OCI-LY1 (cell line): ENCODE measurements around the gene CARD8.
"Not testable (repeated sequence)": the region's sequence is repeated elsewhere in the genome, so short reads cannot be mapped to it uniquely, and the experiment has no call there.

ENCODE experiments used
- H2AFZ ChIP-seq: fragments of 200-600 bp; sonication (generic), shearing (Covaris generic); 2 replicates; pipeline ENCODE4 v1.6.0; 2014; ENCODE audit warnings: antibody characterized with exemption, mild to moderate bottlenecking, low read length
- H3F3A ChIP-seq: fragments of 200-600 bp; sonication (generic), shearing (Covaris generic); 2 replicates; pipeline ENCODE4 v1.6.0; 2014; ENCODE audit warnings: mild to moderate bottlenecking, antibody characterized with exemption, low read length, moderate library complexity; ENCODE audit not compliant: insufficient read depth
- H3K27ac ChIP-seq: fragments of 200-600 bp; sonication (generic); 2 replicates; pipeline ENCODE4 v1.5.1; 2014; ENCODE audit warnings: low read length, mixed run types, mild to moderate bottlenecking, low read depth; ENCODE audit not compliant: poor library complexity, severe bottlenecking
- H3K27me3 ChIP-seq: fragments of 200-600 bp; sonication (generic); 2 replicates; pipeline ENCODE4 v1.6.0; 2014; ENCODE audit warnings: antibody characterized with exemption, mild to moderate bottlenecking, low read length, moderate library complexity; ENCODE audit not compliant: insufficient read depth
- H3K36me3 ChIP-seq: fragments of 200-600 bp; sonication (generic); 2 replicates; pipeline ENCODE4 v1.6.1; 2014; ENCODE audit warnings: mild to moderate bottlenecking, antibody characterized with exemption, low read length, moderate library complexity, mixed read lengths; ENCODE audit not compliant: insufficient read depth
- H3K4me1 ChIP-seq: fragments of 200-600 bp; sonication (generic); 2 replicates; pipeline ENCODE4 v1.5.1; 2014; ENCODE audit warnings: mild to moderate bottlenecking, low read length, moderate library complexity; ENCODE audit not compliant: insufficient read depth, severe bottlenecking
- H3K4me2 ChIP-seq: fragments of 200-600 bp; sonication (generic), shearing (Covaris generic); 2 replicates; pipeline ENCODE4 v1.6.1; 2014; ENCODE audit warnings: low read length
- H3K4me3 ChIP-seq: fragments of 200-600 bp; sonication (generic); 2 replicates; pipeline ENCODE4 v1.5.1; 2014; ENCODE audit warnings: low read length, low read depth, mild to moderate bottlenecking, mixed read lengths; ENCODE audit not compliant: poor library complexity, severe bottlenecking
- H3K79me2 ChIP-seq: fragments of 200-600 bp; shearing (Covaris generic); 2 replicates; pipeline ENCODE4 v1.6.1; 2016; ENCODE audit warnings: mixed run types, low read length, mixed read lengths; ENCODE audit not compliant: insufficient read depth
- H3K9ac ChIP-seq: fragments of 200-600 bp; sonication (generic), shearing (Covaris generic); 2 replicates; pipeline ENCODE4 v1.6.1; 2014; ENCODE audit warnings: mild to moderate bottlenecking, low read length, mixed read lengths
- H3K9me2 ChIP-seq: fragments of 200-600 bp; sonication (generic), shearing (Covaris generic); 2 replicates; pipeline ENCODE4 v1.6.1; 2014; ENCODE audit warnings: low read depth, mild to moderate bottlenecking, low read length, mixed read lengths
- H3K9me3 ChIP-seq: fragments of 200-600 bp; shearing (Covaris generic); 2 replicates; pipeline ENCODE4 v1.6.1; 2014; ENCODE audit warnings: low read length, mixed read lengths
- H4K20me1 ChIP-seq: fragments of 200-600 bp; sonication (generic), shearing (Covaris generic); 2 replicates; pipeline ENCODE4 v1.6.0; 2016; ENCODE audit warnings: mild to moderate bottlenecking, low read length; ENCODE audit not compliant: insufficient read depth
- EZH2 ChIP-seq: fragments of 200-600 bp; sonication (generic), shearing (Covaris generic); IDR thresholded peaks from 2 replicates; pipeline ENCODE4 v1.8.0; 2017; ENCODE audit warnings: borderline replicate concordance, mixed run types, mild to moderate bottlenecking, antibody characterized with exemption, low read length, moderate library complexity, mixed read lengths
- TF ChIP-seq, protein P1 (sequence below): fragments of 200-600 bp; sonication (generic), shearing (Covaris generic); IDR thresholded peaks from 2 replicates; pipeline ENCODE4 v1.5.1; 2017; ENCODE audit warnings: mild to moderate bottlenecking, antibody characterized with exemption, low read length, moderate library complexity, mixed read lengths

CARD8 gene

DNA sequence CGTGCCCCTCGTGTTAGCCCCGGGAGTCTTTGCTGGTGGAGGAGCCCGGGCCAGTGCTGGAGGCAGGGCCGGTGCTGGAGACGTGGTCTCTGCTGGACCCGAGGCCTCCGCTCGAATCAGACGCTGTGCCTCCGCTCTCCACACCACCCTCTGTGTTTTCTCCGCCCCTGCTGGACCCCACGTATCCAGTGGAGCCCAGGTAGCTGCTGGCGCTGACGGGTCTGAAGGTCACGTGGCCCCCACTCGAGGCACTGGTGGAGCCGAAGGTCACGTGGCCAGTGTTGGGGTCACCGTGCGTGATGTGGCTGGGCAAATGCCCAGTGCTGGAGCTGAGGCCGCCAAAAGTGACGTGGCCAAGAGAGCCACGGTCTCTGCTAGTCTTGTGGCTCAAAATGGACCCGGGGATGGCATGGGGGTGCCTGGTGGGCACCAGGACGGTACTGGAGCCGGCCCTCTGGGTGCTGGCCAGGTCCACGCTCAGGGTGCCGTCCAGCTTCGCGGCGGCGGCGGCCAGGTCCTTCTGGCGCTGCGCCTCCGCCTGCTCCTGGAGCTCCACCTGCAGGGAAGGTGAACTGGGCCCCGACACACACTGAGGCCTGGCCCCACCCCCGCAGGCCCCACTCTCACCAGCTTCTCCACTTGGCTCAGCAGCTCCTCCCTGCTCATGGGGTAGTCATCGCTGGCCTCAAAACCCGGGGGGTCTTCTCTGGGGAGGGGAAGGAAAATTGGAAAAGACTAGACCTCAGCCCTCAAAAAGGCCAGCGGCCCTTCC lies 41.4 kb upstream of the CARD8 start:
- no peak overlapping the region for H3K4me2 ChIP-seq
- H3K79me2 ChIP-seq, result no peaks in the 10 kb centered on the region
- H2AFZ ChIP-seq, result no peak overlapping the region
- no peaks in the 10 kb centered on the region for H3K36me3 ChIP-seq
- 0 out of 2 replicates have a peak, but pooled peaks cover under 1% of the 10 kb centered on the region for H3K27me3 ChIP-seq
- no peaks in the 10 kb centered on the region for H3K9me2 ChIP-seq
- TF ChIP-seq, protein P1, sequence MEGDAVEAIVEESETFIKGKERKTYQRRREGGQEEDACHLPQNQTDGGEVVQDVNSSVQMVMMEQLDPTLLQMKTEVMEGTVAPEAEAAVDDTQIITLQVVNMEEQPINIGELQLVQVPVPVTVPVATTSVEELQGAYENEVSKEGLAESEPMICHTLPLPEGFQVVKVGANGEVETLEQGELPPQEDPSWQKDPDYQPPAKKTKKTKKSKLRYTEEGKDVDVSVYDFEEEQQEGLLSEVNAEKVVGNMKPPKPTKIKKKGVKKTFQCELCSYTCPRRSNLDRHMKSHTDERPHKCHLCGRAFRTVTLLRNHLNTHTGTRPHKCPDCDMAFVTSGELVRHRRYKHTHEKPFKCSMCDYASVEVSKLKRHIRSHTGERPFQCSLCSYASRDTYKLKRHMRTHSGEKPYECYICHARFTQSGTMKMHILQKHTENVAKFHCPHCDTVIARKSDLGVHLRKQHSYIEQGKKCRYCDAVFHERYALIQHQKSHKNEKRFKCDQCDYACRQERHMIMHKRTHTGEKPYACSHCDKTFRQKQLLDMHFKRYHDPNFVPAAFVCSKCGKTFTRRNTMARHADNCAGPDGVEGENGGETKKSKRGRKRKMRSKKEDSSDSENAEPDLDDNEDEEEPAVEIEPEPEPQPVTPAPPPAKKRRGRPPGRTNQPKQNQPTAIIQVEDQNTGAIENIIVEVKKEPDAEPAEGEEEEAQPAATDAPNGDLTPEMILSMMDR, result no peak
- no peak for TF ChIP-seq EZH2
- H4K20me1 ChIP-seq, result no peaks in the 10 kb centered on the region
- no peaks in the 10 kb centered on the region for H3F3A ChIP-seq
- H3K4me1 ChIP-seq, result no peaks in the 10 kb centered on the region
- no peak overlapping the region for H3K9ac ChIP-seq
- H3K4me3 ChIP-seq, result no peak overlapping the region
- H3K9me3 ChIP-seq, result no peaks in the 10 kb centered on the region
- H3K27ac ChIP-seq, result no peak overlapping the region

DNA sequence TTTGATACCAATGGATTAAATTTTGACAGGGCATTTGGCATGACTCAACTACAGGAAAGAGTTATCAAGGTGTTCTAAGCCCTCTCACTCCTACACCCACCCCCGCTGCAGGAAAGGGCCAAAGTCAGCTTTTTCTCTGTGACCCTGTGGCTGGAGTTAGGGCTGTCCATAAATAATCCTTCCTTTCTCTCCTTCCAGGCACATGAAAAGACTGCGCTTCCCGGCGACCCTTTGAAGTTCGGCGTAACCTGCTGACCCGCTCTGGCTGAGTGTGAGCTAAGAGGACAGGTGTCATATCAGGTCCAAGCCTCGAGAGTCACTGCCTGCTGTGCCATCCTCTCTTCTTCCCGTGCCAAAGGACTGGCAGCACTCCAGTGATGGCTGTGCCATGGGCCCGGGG lies 39.7 kb upstream of the CARD8 start:
- Histone ChIP-seq H3K79me2 (no peaks in the 10 kb centered on the region), H3K4me3 (no peak overlapping the region), H3F3A (no peaks in the 10 kb centered on the region), H3K9ac (no peak overlapping the region), H3K27me3 (no peaks in the 10 kb centered on the region), H3K36me3 (no peaks in the 10 kb centered on the region), H3K9me3 (no peaks in the 10 kb centered on the region), H3K4me2 (no peak overlapping the region), H2AFZ (no peak overlapping the region), H4K20me1 (no peaks in the 10 kb centered on the region), H3K4me1 (peaks cover 7% of the 10 kb centered on the region), H3K27ac (no peak overlapping the region), H3K9me2 (no peaks in the 10 kb centered on the region)
- TF ChIP-seq, protein P1, result no peak
- no peak for TF ChIP-seq EZH2

DNA sequence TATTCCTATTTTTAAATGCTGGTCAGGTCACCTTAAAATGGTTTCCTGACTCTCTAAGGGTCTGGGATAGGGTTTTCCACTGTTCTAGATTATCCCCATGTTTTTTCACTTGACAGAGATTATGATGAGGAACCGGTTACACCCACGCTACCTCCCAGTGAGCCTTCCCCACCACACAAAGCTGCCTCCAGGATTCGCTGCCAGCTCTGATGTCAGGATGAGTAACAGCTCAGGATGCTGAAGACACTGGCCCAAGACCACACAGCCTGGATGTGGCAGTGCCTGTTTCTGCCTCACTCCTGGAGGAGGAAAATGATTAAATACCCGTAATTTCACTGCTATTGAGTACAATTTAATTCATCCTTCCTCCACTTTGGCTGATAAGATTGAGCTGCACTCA lies 37.1 kb upstream of the CARD8 start:
- Histone ChIP-seq H3K36me3 (no peaks in the 10 kb centered on the region), H3K4me1 (peaks cover 7% of the 10 kb centered on the region), H3F3A (no peaks in the 10 kb centered on the region), H3K9ac (no peak overlapping the region), H2AFZ (no peak overlapping the region), H4K20me1 (no peaks in the 10 kb centered on the region), H3K9me2 (no peaks in the 10 kb centered on the region), H3K4me2 (no peak overlapping the region), H3K27me3 (no peaks in the 10 kb centered on the region), H3K27ac (no peak overlapping the region), H3K79me2 (no peaks in the 10 kb centered on the region), H3K4me3 (no peak overlapping the region), H3K9me3 (no peaks in the 10 kb centered on the region)
- TF ChIP-seq EZH2, result no peak
- TF ChIP-seq, protein P1, result no peak

DNA sequence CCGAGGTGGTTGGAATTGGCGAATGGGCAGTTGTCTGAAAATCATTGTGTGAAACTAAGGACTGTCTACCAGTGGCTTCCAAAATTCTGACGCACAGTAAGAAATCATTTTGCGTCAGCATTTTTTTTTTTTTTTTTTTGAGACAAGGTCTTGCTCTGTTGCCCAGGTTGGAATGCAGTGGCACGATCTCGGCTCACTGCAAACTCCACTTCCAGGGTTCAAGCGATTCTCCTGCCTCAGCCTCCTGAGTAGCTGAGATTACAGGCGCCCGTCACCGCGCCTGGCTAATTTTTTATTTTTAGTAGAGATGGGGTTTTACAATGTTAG lies 35.7 kb upstream of the CARD8 start:
- H3K36me3 ChIP-seq, H3K27me3 ChIP-seq: not testable (repeated sequence)
- peak overlapping the region; percentile 55 for H3K4me3 ChIP-seq

More for the DNA sequence above, 35.7 kb upstream of the CARD8 start:
- H3K9ac ChIP-seq, H3K9me2 ChIP-seq, H3F3A ChIP-seq, H2AFZ ChIP-seq, H3K9me3 ChIP-seq, H3K4me1 ChIP-seq, H3K79me2 ChIP-seq, H3K27ac ChIP-seq, H4K20me1 ChIP-seq: not testable (repeated sequence)
- peak overlapping the region; percentile 77 for H3K4me2 ChIP-seq
